ENCODE data around the gene SLIT1.
A peak's percentile ranks its signal among the peaks of the same experiment; 100 is the strongest.

Gene SLIT1

DNA sequence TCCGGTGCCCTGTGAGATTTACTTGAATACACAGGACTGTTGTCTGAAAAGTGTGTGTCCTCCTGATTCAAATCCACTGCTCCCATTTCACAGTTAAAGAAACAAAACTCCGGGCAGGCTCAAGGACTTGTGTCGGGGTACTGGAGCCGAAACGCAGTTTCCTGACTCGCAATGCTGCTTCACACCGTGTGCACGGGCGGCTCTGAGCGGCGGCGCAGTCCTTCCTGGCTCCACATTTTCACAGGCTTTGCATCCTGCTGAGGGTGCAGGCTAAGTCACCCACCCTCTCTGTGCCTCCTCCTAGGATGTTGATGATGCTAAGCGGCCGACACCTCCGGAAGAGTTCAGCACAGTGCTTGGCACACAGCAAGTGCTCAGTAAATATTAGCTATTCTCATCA lies 65.4 kb downstream of the SLIT1 start:
- ATAC-seq (replicated peaks) = no peak
- Mint-ChIP-seq H3K27me3 (peaks cover 6 to 39% of the 10 kb centered on the region in 2 donors), H3K27ac (no peak overlapping the region), H3K4me3 (no peak overlapping the region), H3K4me1 (ENCODE audit: low read depth in 2 of 2) (peaks cover 0 to 2% of the 10 kb centered on the region in 2 donors), H3K9me3 (no peaks in the 10 kb centered on the region), H3K36me3 (ENCODE audit: insufficient read depth) (no peaks in the 10 kb centered on the region)
- no peak for DNase-seq

DNA sequence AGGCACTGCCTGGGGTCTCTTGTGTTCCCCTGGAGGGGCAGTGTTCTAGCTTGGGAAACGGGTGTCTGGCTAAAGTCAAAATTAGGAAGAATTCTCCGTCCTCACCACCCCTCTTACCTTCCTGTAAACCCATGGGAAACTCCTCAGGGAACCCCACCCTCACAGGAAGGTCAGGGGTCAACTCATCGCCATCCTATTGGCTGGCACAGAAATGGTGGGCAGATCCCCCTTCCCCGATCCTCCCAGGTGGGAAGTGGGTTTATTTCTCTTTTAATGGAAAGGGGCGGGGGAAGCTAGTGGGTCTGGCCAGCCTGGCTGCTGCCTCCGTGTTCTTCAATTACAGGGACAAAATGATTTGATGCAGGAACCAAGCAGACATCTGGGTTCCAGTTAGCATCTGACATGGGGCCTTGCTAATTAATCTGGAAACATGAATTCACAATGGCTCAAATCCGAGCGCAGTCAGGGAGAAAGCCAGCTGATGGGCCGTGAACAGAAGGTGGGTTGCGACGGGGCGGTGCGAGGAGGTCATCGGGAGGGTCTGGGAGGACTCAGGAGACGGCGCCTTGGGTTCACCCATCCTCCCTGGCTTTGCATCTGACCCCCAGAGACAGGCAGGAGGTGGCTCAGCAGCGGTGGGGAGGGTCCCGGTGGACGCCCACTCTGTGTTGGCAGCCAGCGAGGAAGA lies 66.6 kb downstream of the SLIT1 start:
- Mint-ChIP-seq H3K9me3 (no peaks in the 10 kb centered on the region), H3K27me3 (peaks cover 6 to 39% of the 10 kb centered on the region in 2 donors), H3K27ac (no peak overlapping the region), H3K4me1 (ENCODE audit: low read depth in 2 of 2) (peaks cover 0 to 2% of the 10 kb centered on the region in 2 donors), H3K4me3 (no peak overlapping the region), H3K36me3 (ENCODE audit: insufficient read depth) (no peaks in the 10 kb centered on the region)
- ATAC-seq (replicated peaks) = no peak
- DNase-seq = no peak

DNA sequence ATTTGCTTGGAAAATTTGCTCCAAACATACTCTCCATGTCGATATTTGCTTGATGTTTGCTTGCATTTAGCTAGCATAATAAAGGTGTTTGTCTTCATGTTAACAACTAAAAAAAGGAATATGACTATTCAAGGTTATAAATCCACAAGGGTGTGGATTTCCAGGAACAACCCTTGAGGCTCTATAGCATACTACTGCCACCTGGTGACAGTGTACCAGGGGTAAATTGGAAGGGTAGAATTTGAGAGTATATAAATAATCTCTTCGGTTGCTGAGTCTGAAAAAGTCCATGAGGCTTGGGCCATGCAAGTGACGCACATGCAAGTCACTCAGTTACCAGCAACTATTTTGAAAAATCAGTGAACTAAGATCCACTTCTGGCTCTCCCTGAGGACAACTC lies 68.4 kb downstream of the SLIT1 start:
- Mint-ChIP-seq H3K4me1 (ENCODE audit: low read depth in 2 of 2) (peaks cover 0 to 2% of the 10 kb centered on the region in 2 donors), H3K27me3 (peaks cover 6 to 33% of the 10 kb centered on the region in 2 donors), H3K9me3 (no peaks in the 10 kb centered on the region), H3K4me3 (no peak overlapping the region), H3K36me3 (ENCODE audit: insufficient read depth) (no peaks in the 10 kb centered on the region), H3K27ac (no peak overlapping the region)
- DNase-seq (no peak), ATAC-seq (replicated peaks) (no peak)

DNA sequence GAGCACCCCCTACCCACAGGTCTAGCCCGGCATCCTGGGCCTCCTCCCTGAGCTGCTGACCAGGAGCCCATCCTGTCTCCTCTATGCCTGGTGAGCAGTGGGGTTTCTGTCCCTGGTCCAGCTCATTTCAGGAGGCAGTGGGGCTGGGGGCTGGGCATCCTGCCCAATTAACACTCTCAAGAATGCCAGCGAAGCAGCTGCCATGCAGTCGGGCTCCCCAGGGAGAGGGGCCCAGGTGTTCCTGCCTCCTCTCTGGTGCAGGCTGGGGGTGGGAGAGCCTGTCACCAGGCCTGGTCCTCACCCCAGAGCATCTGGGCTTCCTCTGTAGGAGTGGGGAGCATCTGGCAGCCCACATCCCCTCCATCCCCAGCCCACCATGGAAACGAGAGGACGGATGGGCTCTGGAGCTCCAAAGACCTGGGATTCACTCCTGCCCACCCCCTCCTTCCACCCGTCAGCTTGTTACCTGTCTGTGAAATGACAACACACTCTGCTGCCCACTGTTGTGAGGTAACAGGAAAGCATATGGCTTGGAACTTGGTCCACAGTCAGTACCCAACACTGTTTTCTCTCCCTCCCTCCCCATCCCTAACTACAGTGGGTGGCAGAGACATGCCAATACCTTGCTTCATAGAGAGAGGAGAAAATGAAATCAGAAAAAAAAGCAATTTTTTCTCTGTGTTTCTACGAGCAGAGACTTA lies 69.1 kb downstream of the SLIT1 start:
- Mint-ChIP-seq H3K4me1 (ENCODE audit: low read depth in 2 of 2) (peaks cover 0 to 2% of the 10 kb centered on the region in 2 donors), H3K4me3 (no peak overlapping the region), H3K9me3 (no peaks in the 10 kb centered on the region), H3K27me3 (peaks cover 3 to 27% of the 10 kb centered on the region in 2 donors), H3K36me3 (ENCODE audit: insufficient read depth) (no peaks in the 10 kb centered on the region), H3K27ac (no peak overlapping the region)
- DNase-seq (no peak), ATAC-seq (replicated peaks) (no peak)

DNA sequence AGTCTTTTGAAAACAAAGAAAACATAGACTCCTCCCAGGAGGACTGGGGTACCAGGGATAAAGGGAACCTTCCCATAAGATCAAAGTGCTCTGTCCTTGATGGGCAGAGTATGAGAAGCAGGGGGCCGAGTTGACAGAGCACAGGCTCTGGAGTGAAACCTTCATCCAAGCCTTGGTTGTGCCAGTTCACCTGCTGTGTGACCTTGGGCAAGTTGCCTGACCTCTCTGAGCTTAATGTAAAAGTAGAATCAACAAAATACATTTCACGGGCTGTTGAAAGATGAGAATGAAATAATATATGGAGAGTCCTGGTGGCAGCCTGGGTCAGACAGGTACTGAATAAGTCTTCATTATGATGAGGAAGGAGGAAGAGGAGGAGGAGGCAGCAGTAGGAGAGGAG lies 69.9 kb downstream of the SLIT1 start:
- H3K27ac Mint-ChIP-seq = no peak overlapping the region
- ATAC-seq (replicated peaks) (no peak), DNase-seq (no peak)
- H3K36me3 Mint-ChIP-seq (ENCODE audit: insufficient read depth) = no peaks in the 10 kb centered on the region
- peaks cover 0 to 20% of the 10 kb centered on the region in 2 donors for H3K27me3 Mint-ChIP-seq
- H3K4me3 Mint-ChIP-seq = no peak overlapping the region
- H3K9me3 Mint-ChIP-seq = no peaks in the 10 kb centered on the region
- H3K4me1 Mint-ChIP-seq (ENCODE audit: low read depth in 2 of 2) = peaks cover 0 to 2% of the 10 kb centered on the region in 2 donors

DNA sequence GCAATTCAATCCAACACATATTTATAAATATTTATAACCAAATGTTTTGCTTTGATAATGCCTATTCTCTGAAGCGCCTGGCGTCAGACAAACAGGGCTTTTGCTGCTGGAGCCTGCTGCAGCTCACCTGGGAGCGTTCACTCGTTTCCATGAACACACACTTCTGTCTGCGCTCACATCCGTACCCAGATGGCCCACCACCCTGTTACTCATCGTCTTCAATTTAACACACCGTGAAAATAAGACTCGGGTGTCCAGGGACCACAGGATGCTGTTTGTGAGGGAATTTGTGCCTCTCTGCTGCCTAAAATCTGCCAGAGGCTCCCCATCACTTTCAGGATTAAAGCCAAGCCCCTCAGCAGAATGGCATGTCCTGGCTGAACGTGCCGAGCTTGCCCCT lies 74.1 kb downstream of the SLIT1 start:
- no peak for DNase-seq
- ATAC-seq (replicated peaks) = no peak
- Mint-ChIP-seq H3K4me1 (ENCODE audit: low read depth in 2 of 2) (peaks cover 7 to 21% of the 10 kb centered on the region in 2 donors), H3K27ac (no peak overlapping the region), H3K9me3 (no peaks in the 10 kb centered on the region), H3K27me3 (no peaks in the 10 kb centered on the region), H3K4me3 (no peak overlapping the region), H3K36me3 (ENCODE audit: insufficient read depth) (no peaks in the 10 kb centered on the region)

DNA sequence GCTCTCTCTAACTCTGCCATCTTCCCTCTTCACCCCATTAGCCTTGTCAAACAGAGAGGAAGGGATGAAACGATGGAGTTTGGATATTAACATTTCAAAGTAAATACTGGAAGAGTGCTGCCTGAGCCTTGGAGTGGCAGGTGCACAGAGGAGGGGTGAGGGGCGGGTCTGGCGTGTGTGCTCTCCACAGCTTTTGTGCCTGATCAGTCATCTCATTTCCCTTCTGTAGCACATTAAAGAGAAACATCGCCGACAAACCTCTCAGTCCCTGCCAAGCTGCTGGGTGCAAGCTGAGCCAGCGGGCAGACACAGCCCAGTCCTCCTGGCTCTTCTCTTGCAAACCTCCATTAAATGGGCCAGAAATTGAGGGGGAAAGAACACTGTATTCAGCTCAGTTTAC lies 76.2 kb downstream of the SLIT1 start:
- H3K9me3 Mint-ChIP-seq = no peaks in the 10 kb centered on the region
- ATAC-seq (replicated peaks) = no peak
- H3K36me3 Mint-ChIP-seq (ENCODE audit: insufficient read depth) = no peaks in the 10 kb centered on the region
- H3K27ac Mint-ChIP-seq = no peak overlapping the region
- peaks cover 7 to 19% of the 10 kb centered on the region in 2 donors for H3K4me1 Mint-ChIP-seq (ENCODE audit: low read depth in 2 of 2)
- H3K27me3 Mint-ChIP-seq = no peaks in the 10 kb centered on the region
- H3K4me3 Mint-ChIP-seq = no peak overlapping the region
- DNase-seq = no peak

DNA sequence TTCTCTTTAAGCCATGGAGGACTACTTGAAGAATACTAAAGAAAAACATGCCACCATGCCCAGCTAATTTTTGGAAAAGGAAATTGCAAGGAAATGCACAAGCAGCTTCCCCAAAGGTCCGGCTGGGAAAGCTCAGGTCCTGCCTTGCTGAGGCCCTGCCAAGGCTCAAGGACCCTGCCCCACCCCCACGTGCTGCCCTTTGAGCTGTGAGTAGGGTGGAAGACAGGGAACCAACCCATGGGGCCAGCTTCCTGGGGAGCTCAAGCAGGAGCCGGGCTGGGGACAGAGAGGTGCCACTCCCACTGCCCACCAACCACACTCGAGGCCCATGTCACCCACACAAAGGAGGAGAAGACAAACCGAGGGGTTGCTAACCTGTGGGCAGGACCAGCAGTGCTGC lies 78.2 kb downstream of the SLIT1 start:
- DNase-seq (no peak), ATAC-seq (replicated peaks) (no peak)
- no peak overlapping the region for H3K27ac Mint-ChIP-seq
- peaks cover 7 to 19% of the 10 kb centered on the region in 2 donors for H3K4me1 Mint-ChIP-seq (ENCODE audit: low read depth in 2 of 2)
- no peaks in the 10 kb centered on the region for H3K27me3 Mint-ChIP-seq
- H3K4me3 Mint-ChIP-seq = peak overlapping the region in 1 of 2 donors; percentile 44
- H3K9me3 Mint-ChIP-seq = no peaks in the 10 kb centered on the region
- H3K36me3 Mint-ChIP-seq (ENCODE audit: insufficient read depth) = no peaks in the 10 kb centered on the region

DNA sequence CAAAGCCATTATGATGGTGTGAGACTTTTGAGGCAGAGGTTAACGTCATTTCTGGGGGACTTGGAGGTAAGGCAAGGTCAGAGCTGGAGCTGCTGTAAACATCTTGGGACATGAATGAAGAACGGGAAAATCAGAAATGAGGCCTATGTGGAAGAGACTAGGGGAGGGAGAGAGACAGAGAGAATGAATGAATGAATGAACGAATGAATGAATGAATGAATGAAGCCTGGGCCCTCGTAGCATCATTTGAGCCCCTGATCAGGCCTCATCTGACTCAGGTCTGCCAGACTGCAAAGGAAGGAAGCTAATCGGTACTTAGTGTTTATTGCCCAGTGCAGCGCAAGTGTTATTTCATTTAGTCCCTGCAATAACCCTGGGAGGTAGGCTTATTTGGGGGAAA lies 79.6 kb downstream of the SLIT1 start:
- no peaks in the 10 kb centered on the region for H3K36me3 Mint-ChIP-seq (ENCODE audit: insufficient read depth)
- H3K27ac Mint-ChIP-seq = no peak overlapping the region
- H3K9me3 Mint-ChIP-seq = no peaks in the 10 kb centered on the region
- peaks cover 7 to 19% of the 10 kb centered on the region in 2 donors for H3K4me1 Mint-ChIP-seq (ENCODE audit: low read depth in 2 of 2)
- DNase-seq (no peak), ATAC-seq (replicated peaks) (no peak)
- H3K27me3 Mint-ChIP-seq = no peaks in the 10 kb centered on the region
- no peak overlapping the region for H3K4me3 Mint-ChIP-seq

DNA sequence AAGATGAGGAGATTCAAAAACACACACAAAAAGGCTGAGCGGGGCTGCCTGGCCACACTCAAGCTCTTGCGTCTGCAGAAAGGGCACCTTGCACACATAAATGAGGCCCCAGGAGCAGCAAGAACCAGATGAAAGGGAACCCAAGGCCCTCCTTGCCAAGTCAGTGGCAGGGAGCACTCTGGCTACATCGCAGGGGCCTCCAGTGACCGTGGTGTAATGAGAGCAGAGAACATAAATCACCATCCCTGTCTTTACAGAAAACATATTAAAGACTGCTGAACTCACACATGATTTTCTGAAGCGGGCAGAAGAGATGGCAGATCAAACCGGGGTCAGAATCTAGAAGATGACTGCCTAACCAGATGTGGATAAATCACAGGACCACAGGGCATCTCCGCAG lies 80.5 kb downstream of the SLIT1 start:
- no peak overlapping the region for H3K4me3 Mint-ChIP-seq
- DNase-seq = no peak
- no peak overlapping the region for H3K27ac Mint-ChIP-seq
- no peaks in the 10 kb centered on the region for H3K27me3 Mint-ChIP-seq
- H3K36me3 Mint-ChIP-seq (ENCODE audit: insufficient read depth) = no peaks in the 10 kb centered on the region
- ATAC-seq (replicated peaks) = no peak
- H3K4me1 Mint-ChIP-seq (ENCODE audit: low read depth in 2 of 2) = peaks cover 7 to 19% of the 10 kb centered on the region in 2 donors
- H3K9me3 Mint-ChIP-seq = no peaks in the 10 kb centered on the region

DNA sequence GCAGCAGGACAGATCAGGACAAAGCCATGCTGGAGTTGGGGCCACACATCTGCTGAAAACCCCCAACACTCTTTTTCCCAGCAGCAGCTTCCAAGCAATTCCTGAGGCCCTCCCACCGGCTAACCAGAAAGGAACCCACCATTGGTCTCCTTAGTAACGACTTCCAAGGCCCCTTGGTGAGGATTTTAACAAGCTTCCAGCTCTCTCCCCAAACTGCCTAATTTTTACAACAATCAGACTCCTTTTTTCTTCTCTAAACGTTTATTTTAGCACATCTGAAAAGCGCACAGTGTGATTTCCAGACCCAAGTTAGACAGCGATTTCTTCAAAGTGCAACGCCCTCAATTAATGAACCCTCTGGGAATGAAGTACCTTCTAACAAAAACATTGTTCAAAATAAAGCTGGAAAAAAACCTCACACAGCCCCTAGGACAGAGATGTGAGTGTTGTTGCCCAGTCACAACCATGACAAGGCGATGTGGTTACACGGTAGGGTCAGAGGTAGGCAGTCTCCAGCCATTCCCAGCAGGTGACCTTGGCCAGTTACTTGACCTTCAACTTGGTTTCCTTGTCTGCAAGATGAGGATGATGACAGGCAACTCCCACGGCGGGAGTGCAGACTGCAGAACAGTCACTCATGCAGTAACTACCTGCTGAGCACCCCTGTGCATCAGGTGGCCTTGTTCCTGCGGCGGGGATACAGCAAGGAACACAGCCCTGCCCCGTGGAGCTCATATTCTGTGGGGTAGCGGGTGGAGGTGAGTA lies 82.3 kb downstream of the SLIT1 start:
- Mint-ChIP-seq H3K4me3 (no peak overlapping the region), H3K36me3 (ENCODE audit: insufficient read depth) (no peaks in the 10 kb centered on the region), H3K27me3 (no peaks in the 10 kb centered on the region), H3K4me1 (ENCODE audit: low read depth in 2 of 2) (peaks cover 7 to 17% of the 10 kb centered on the region in 2 donors), H3K27ac (no peak overlapping the region), H3K9me3 (no peaks in the 10 kb centered on the region)
- DNase-seq (no peak), ATAC-seq (replicated peaks) (no peak)

DNA sequence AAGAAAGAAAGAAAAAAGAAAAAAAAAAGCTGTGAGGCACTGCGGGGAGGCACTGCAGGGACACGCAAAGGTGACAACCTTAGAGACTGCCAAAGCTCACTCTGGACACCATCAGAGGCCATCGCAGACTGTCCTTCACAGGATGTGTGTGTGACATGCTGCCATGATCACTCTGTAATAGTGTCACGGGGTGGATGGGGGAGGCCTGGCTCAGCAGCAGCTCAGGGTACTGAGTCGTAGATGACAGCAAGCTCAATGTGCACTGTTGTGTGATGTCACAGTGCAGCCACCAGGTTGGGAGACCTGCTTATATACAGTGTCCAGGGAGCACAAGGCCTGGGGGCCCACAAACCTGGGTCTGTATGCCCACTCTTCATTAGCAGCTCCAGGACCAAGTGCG lies 83.3 kb downstream of the SLIT1 start:
- Mint-ChIP-seq H3K9me3 (no peaks in the 10 kb centered on the region), H3K36me3 (ENCODE audit: insufficient read depth) (no peaks in the 10 kb centered on the region), H3K27ac (no peak overlapping the region), H3K4me1 (ENCODE audit: low read depth in 2 of 2) (peaks cover 5 to 18% of the 10 kb centered on the region in 2 donors), H3K27me3 (no peaks in the 10 kb centered on the region), H3K4me3 (no peak overlapping the region)
- DNase-seq = no peak
- no peak for ATAC-seq (replicated peaks)

DNA sequence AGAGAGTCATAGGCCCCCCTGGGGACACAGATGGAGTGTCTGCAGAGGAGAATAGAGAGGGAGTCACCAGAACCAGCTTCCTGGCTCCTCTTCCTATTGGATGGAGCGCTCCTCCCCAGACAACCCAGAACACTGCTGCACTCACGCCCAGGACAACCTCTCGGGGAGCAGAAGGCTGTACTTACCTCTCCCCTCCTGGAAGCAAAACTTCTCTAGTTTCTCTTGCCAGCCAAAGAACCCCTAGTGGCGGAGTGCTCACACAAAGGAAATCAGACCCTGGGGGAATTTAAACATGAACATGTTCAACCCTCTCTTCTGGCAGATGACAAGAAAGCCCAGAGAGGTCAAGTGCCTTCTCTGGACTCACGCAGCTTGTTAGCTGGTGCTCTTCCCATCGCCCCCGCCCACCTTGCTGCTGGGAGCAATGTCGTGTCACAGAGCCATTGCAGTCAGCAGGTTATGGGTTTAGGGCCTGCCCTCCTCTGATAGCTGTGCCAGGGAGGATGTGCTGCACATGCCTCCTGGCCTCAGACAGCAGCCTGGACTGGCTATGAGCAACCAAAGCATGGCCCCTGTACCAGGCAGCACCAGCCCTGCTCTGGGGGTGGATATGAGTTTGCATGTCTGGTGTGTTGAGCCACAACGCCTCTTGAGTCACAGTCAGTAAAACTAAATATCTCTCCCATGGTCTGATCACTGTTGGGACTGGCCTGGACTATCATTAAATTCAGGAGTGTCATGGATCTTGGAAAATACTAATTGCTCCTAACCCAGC lies 84.4 kb downstream of the SLIT1 start:
- ATAC-seq (replicated peaks) = no peak
- H3K4me1 Mint-ChIP-seq (ENCODE audit: low read depth in 2 of 2) = peaks cover 15 to 24% of the 10 kb centered on the region in 2 donors
- no peaks in the 10 kb centered on the region for H3K27me3 Mint-ChIP-seq
- no peaks in the 10 kb centered on the region for H3K9me3 Mint-ChIP-seq
- no peak overlapping the region for H3K27ac Mint-ChIP-seq
- peaks cover 3% of the 10 kb centered on the region for H3K36me3 Mint-ChIP-seq (ENCODE audit: insufficient read depth)
- no peak overlapping the region for H3K4me3 Mint-ChIP-seq
- DNase-seq = no peak

All from effector memory CD8-positive, alpha-beta T cell (primary cell).